K562 (cell line): ENCODE measurements around the gene DNAJC6. TPM values are rescaled to one million over a fixed set of nuclear protein-coding genes. Genes with fewer than 3 reads are reported as not detected.

ENCODE experiments used
- ATAC-seq: fragments of 200-7000 bp; cut with Tn5 transposase; 3 replicates; pipeline ENCODE4 v1.9.1; 2020; ENCODE audit warnings: moderate library complexity
- BruUV-seq: library from RNA; stranded (reverse); fragments of 400-500 nt; replicated peaks from 2 replicates; lab custom pipeline; 2021; lab: Mats Ljungman, UMichigan
- CTCF ChIA-PET: fragments of 300-600 bp; formaldehyde crosslinking; extraction: SDS; loops from one replicate; lab custom pipeline; 2021; ENCODE audit warnings: low intra/inter-chr PET ratio; lab: Yijun Ruan, JAX
- POLR2A ChIA-PET: fragments of 300-600, 350-650 bp; sonication (Branson Sonifier 250); formaldehyde crosslinking; extraction: SDS; loops from one replicate; lab custom pipeline; 2021; ENCODE audit warnings: antibody characterized with exemption, inconsistent platforms; lab: Yijun Ruan, JAX
- DNase-seq, 4 experiments: peaks; one replicate each; pipeline versions ENCODE4 v3.0.0 to v3.0.0-alpha.2; 2011 to 2018; ENCODE audit warnings: low spot score in 3 of 4, mixed read lengths in 3 of 4; ENCODE audit errors: extremely low read depth in 1 of 4
- FAIRE-seq: peaks from 2 replicates; lab custom pipeline; 2011; peaks lifted over from hg19 to GRCh38; lab: Jason Lieb, UNC
- H2AFZ ChIP-seq: 2 replicates; pipeline ENCODE4 v1.6.0; 2011; ENCODE audit warnings: low read depth, low read length, control low read depth, inconsistent platforms
- H3K27ac ChIP-seq: fragments of 200-600 bp; 3 replicates; pipeline ENCODE4 v1.8.0; 2011; ENCODE audit warnings: low read depth, mild to moderate bottlenecking, control low read depth, inconsistent platforms, low read length, moderate library complexity, mixed read lengths; ENCODE audit errors: extremely low read depth
- H3K27me3 ChIP-seq, 2 experiments: fragments of 300-600 bp in 1 of 2; 2 replicates in 1 of 2; 3 replicates in 1 of 2; pipeline versions ENCODE4 v1.6.0 to v1.8.0; 2011; ENCODE audit warnings: inconsistent platforms in 2 of 2, low read length in 2 of 2, mild to moderate bottlenecking in 1 of 2, mixed read lengths in 1 of 2, moderate library complexity in 1 of 2; ENCODE audit not compliant: control insufficient read depth in 2 of 2, insufficient read depth in 2 of 2
- H3K36me3 ChIP-seq: fragments of 300-600 bp; 3 replicates; pipeline ENCODE4 v1.8.0; 2011; ENCODE audit warnings: mild to moderate bottlenecking, low read length, inconsistent platforms; ENCODE audit not compliant: control insufficient read depth, insufficient read depth
- H3K4me1 ChIP-seq, 2 experiments: fragments of 200-600 bp in 1 of 2; replicated peaks in 1 of 2; 2 replicates in 1 of 2; 3 replicates in 1 of 2; pipeline versions ENCODE4 v1.5.1 to v1.8.0; 2011; ENCODE audit warnings: inconsistent platforms in 2 of 2, low read length in 2 of 2, mild to moderate bottlenecking in 1 of 2, mixed read lengths in 1 of 2, moderate library complexity in 1 of 2; ENCODE audit not compliant: control insufficient read depth in 2 of 2, insufficient read depth in 2 of 2
- H3K4me2 ChIP-seq: 2 replicates; pipeline ENCODE4 v1.6.1; 2011; ENCODE audit warnings: low read length, control low read depth, inconsistent platforms, mixed read lengths; ENCODE audit not compliant: insufficient read depth
- H3K4me3 ChIP-seq: fragments of 200-600 bp; sonication (generic), shearing (Covaris generic); 2 replicates; pipeline ENCODE4 v1.5.1; 2016; ENCODE audit warnings: control low read depth, inconsistent platforms
- H3K79me2 ChIP-seq: fragments of 200-600 bp; 3 replicates; pipeline ENCODE4 v1.8.0; 2011; ENCODE audit warnings: low read length, inconsistent platforms; ENCODE audit not compliant: control insufficient read depth, insufficient read depth
- H3K9ac ChIP-seq, 2 experiments: 2 replicates each; pipeline versions ENCODE4 v1.6.0 to v1.6.1; 2011; ENCODE audit warnings: low read depth in 2 of 2, low read length in 2 of 2, control low read depth in 1 of 2, inconsistent platforms in 1 of 2, mild to moderate bottlenecking in 1 of 2, mixed read lengths in 1 of 2; ENCODE audit not compliant: insufficient read depth in 1 of 2
- H3K9me1 ChIP-seq: one replicate; pipeline ENCODE4 v1.6.0; 2011; ENCODE audit warnings: inconsistent platforms, mild to moderate bottlenecking, low read length, moderate library complexity; ENCODE audit not compliant: control insufficient read depth, insufficient read depth
- H3K9me3 ChIP-seq: replicated peaks from 2 replicates; pipeline ENCODE4 v1.5.1; 2011; ENCODE audit warnings: low read depth, low read length, inconsistent platforms; ENCODE audit not compliant: control insufficient read depth, insufficient read depth
- H4K20me1 ChIP-seq: replicated peaks from 2 replicates; pipeline ENCODE4 v1.6.1; 2011; ENCODE audit warnings: low read length, inconsistent platforms, mixed read lengths; ENCODE audit not compliant: control insufficient read depth, insufficient read depth
- ARID1B ChIP-seq: fragments of 450-650 bp; IDR thresholded peaks from 2 replicates; pipeline ENCODE4 v1.6.1; 2016; ENCODE audit warnings: antibody characterized with exemption, mild to moderate bottlenecking, inconsistent platforms
- BMI1 ChIP-seq: fragments of 150-350 bp; IDR thresholded peaks from 2 replicates; pipeline ENCODE4 v1.6.1; 2014; ENCODE audit warnings: low read length
- CTBP1 ChIP-seq: fragments of 450-650 bp; IDR thresholded peaks from 2 replicates; pipeline ENCODE4 v1.6.1; 2016; ENCODE audit warnings: borderline replicate concordance
- DPF2 ChIP-seq: fragments of 450-650 bp; IDR thresholded peaks from 2 replicates; pipeline ENCODE4 v1.6.1; 2016
- EHMT2 ChIP-seq: fragments of 450-650 bp; IDR thresholded peaks from 2 replicates; pipeline ENCODE4 v1.6.1; 2018; ENCODE audit warnings: antibody characterized with exemption
- FOXJ2 ChIP-seq: fragments of 200-800 bp; sonication (Bioruptor generic); IDR thresholded peaks from 2 replicates; pipeline ENCODE4 v1.6.1; 2016; ENCODE audit warnings: missing genetic modification characterization, missing compliant biosample characterization
- HDAC1 ChIP-seq, 2 experiments: fragments of 450-650 bp; IDR thresholded peaks; 2 replicates each; pipeline ENCODE4 v1.6.1; 2016 to 2017; ENCODE audit warnings: inconsistent platforms in 1 of 2, mild to moderate bottlenecking in 1 of 2, moderate library complexity in 1 of 2
- KDM1A ChIP-seq, 2 experiments: fragments of 450-650 bp; IDR thresholded peaks; 2 replicates each; pipeline ENCODE4 v1.6.1; 2016; ENCODE audit warnings: mild to moderate bottlenecking in 2 of 2
- L3MBTL2 ChIP-seq: fragments of 450-650 bp; IDR thresholded peaks from 2 replicates; pipeline ENCODE4 v1.6.1; 2016; ENCODE audit warnings: mild to moderate bottlenecking, moderate library complexity
- LARP7 ChIP-seq: fragments of 450-650 bp; IDR thresholded peaks from 2 replicates; pipeline ENCODE4 v1.6.1; 2016
- MBD2 ChIP-seq: sonication (generic); IDR thresholded peaks from 2 replicates; pipeline ENCODE4 v1.6.1; 2016; ENCODE audit warnings: low read depth, borderline replicate concordance
- MECOM ChIP-seq: fragments of 250-450 bp; sonication (Bioruptor Pico); IDR thresholded peaks from 2 replicates; pipeline ENCODE4 v1.8.0; 2022; ENCODE audit warnings: inconsistent platforms
- MEIS2 ChIP-seq: fragments of 450-650 bp; IDR thresholded peaks from 2 replicates; pipeline ENCODE4 v1.6.1; 2014; ENCODE audit warnings: mild to moderate bottlenecking; ENCODE audit not compliant: partially characterized antibody
- MLLT1 ChIP-seq, 2 experiments: fragments of 450-650 bp; IDR thresholded peaks; 2 replicates each; pipeline ENCODE4 v1.6.1; 2016
- PBX2 ChIP-seq, 2 experiments: IDR thresholded peaks in 1 of 2; conservative IDR thresholded peaks in 1 of 2; 2 replicates each; pipeline ENCODE4 v1.6.1; 2016; ENCODE audit warnings: low read depth in 2 of 2, mild to moderate bottlenecking in 1 of 2, missing compliant biosample characterization in 1 of 2, missing genetic modification characterization in 1 of 2, moderate library complexity in 1 of 2
- RCOR1 ChIP-seq, 2 experiments: IDR thresholded peaks; 2 replicates each; pipeline ENCODE4 v1.6.1; 2012; ENCODE audit warnings: low read depth in 2 of 2, low read length in 2 of 2, borderline replicate concordance in 1 of 2, improper control_type of control experiment in 1 of 2
- YY1 ChIP-seq, 3 experiments: IDR thresholded peaks; 2 replicates each; pipeline ENCODE4 v1.6.1; 2011; ENCODE audit warnings: low read length in 2 of 3, mild to moderate bottlenecking in 2 of 3, moderate library complexity in 2 of 3, borderline replicate concordance in 1 of 3, control low read depth in 1 of 3, low read depth in 1 of 3; ENCODE audit not compliant: insufficient read depth in 3 of 3, insufficient replicate concordance in 2 of 3, control insufficient read depth in 1 of 3, insufficient read length in 1 of 3; ENCODE audit errors: extremely low read depth in 1 of 3
- ZEB2 ChIP-seq: fragments of 450-650 bp; IDR thresholded peaks from 2 replicates; pipeline ENCODE4 v1.6.1; 2016
- ZNF146 ChIP-seq: IDR thresholded peaks from one replicate; pipeline ENCODE4 v1.6.1; 2018; ENCODE audit warnings: missing compliant biosample characterization; ENCODE audit not compliant: unreplicated experiment
- ZNF586 ChIP-seq: fragments of 450-650 bp; formaldehyde crosslinking; conservative IDR thresholded peaks from 2 replicates; pipeline ENCODE4 v1.4.0; 2020; ENCODE audit warnings: mild to moderate bottlenecking, moderate library complexity
- WGBS: fragments of 100-300 bp; shearing (Covaris generic); methylation state at CpG from one replicate; pipeline ENCODE4 v1.1.6; 2016; ENCODE audit warnings: low coverage, mixed read lengths; ENCODE audit not compliant: insufficient coverage; ENCODE audit errors: missing lambda C conversion rate; 5-methylcytosine and 5-hydroxymethylcytosine counted together
- in situ Hi-C: fragments of 300-500 bp; cut with MboI; formaldehyde crosslinking; loops from 4 replicates; pipeline ENCODE4 v1.15.0; 2018; ENCODE audit warnings: inconsistent platforms, mixed read lengths
- intact Hi-C: fragments of 100-400 bp; cut with micrococcal nuclease; formaldehyde crosslinking; loops from 2 replicates; pipeline ENCODE4 v1.14.2; 2022
- polyA plus RNA-seq, 8 experiments: library from polyadenylated mRNA; depleted of rRNA in 4 of 8; stranded (reverse) in 5 of 8; unstranded in 3 of 8; fragments of >200 nt; fragmentation: Nextera tagmentation in 2 of 8; fragmentation: Illumina TruSeq in 1 of 8; extraction: Ambion mirVana in 2 of 8; extraction: Trizol in 1 of 8; gene quantifications; 2 replicates each; pipeline versions ENCODE4 v1.2.1 to v1.2.3, GENCODE V29; 2011 to 2014; ENCODE audit warnings: inconsistent platforms in 1 of 8, missing spikeins in 1 of 8
- total RNA-seq, 7 experiments: library from RNA; depleted of rRNA in 6 of 7; stranded (reverse); fragments of >200 nt in 6 of 7; fragmentation: Illumina TruSeq in 2 of 7; extraction: Trizol in 2 of 7; gene quantifications; 2 replicates each; pipeline versions ENCODE4 v1.2.1 to v1.2.3, GENCODE V29; 2011 to 2021; ENCODE audit warnings: low replicate concordance in 1 of 7

DNAJC6 gene
- total and polyA plus RNA-seq, 9 of the 15 experiments (the other 6 are each of a cell fraction or from before 2014, with no cell fraction given): 6.7 to 78.7 (median 28.0) TPM

GRCh38 chr1:65267683-65268082 lies 41.7 kb upstream of the DNAJC6 start:
- peak; percentile 47 to 60 (median 50) for DNase-seq
- H3K9ac ChIP-seq: no peak overlapping the region
- peak; percentile 71 for ATAC-seq
- in situ Hi-C loops: no loop called here
- no peaks in the 10 kb centered on the region for H3K27me3 ChIP-seq
- no peaks in the 10 kb centered on the region for H3K9me1 ChIP-seq
- no peak for FAIRE-seq
- no peak overlapping the region; the same call in 2 of the 3 replicates for H3K27ac ChIP-seq
- no peak overlapping the region for H3K4me2 ChIP-seq
- POLR2A ChIA-PET: interaction anchor here (0.6 to 2.9 kb wide), 7 partner anchors 10 to 146 kb away, joined by 3 to 8 read pairs (median 5); no protein-coding TSS in a partner anchor
- H3K79me2 ChIP-seq: peaks cover 98% of the 10 kb centered on the region
- H3K4me3 ChIP-seq: no peak overlapping the region
- no peak overlapping the region for H2AFZ ChIP-seq
- peaks cover 37% of the 10 kb centered on the region for H3K36me3 ChIP-seq
- peaks cover 9 to 11% of the 10 kb centered on the region in 2 experiments; a peak in 4 of 5 replicates for H3K4me1 ChIP-seq
- intact Hi-C loops: no loop called here
- 0% methylated on average over 1 of the region's 1 CpG for WGBS
- no peaks in the 10 kb centered on the region for H3K9me3 ChIP-seq
- 0 out of 2 replicates have a peak, but pooled peaks cover 4% of the 10 kb centered on the region for H4K20me1 ChIP-seq
- CTCF ChIA-PET: no interaction called here
- no TSS peak for BruUV-seq
- TF ChIP-seq L3MBTL2 (0 out of 2 replicates have a peak, but pooled peaks have one; percentile 13), ZEB2 (0 out of 2 replicates have a peak, but pooled peaks have one; percentile 60), LARP7 (0 out of 2 replicates have a peak, but pooled peaks have one; percentile 53), EHMT2 (0 out of 2 replicates have a peak, but pooled peaks have one; percentile 16), ZNF586 (CRISPR knock-in tag) (no peak), FOXJ2 (tag) (peak; percentile 90; the same call in 1 of the 2 replicates), HDAC1 (IDR thresholded peaks at IDR 0.05) (peak in 1 of 2 experiments; percentile 21; a peak in 1 of 4 replicates), MBD2 (no peak), RCOR1 (IDR thresholded peaks at IDR 0.05; ENCODE audit: borderline replicate concordance in 1 of 2, low read depth in 2 of 2, low read length in 2 of 2) (peak in 1 of 2 experiments; percentile 41; a peak in 2 of 4 replicates), BMI1 (peak; percentile 52; the same call in 1 of the 2 replicates), ARID1B (peak; percentile 50; the same call in 1 of the 2 replicates), DPF2 (peak; percentile 38; the same call in 1 of the 2 replicates), KDM1A (IDR thresholded peaks at IDR 0.05) (peak in 1 of 2 experiments; percentile 38; a peak in 1 of 4 replicates), YY1 (IDR thresholded peaks at IDR 0.05; ENCODE audit: borderline replicate concordance in 1 of 3, control insufficient read depth in 1 of 3, extremely low read depth in 1 of 3, insufficient read depth in 3 of 3, insufficient read length in 1 of 3, insufficient replicate concordance in 2 of 3, low read depth in 1 of 3, low read length in 2 of 3) (peak in 1 of 3 experiments; percentile 16), ZNF146 (CRISPR knock-in tag) (no peak), CTBP1 (peak; percentile 71), MEIS2 (peak; percentile 89), MECOM (CRISPR knock-in tag) (peak; percentile 100), MLLT1 (IDR thresholded peaks at IDR 0.05) (peak in 1 of 2 experiments; percentile 55; a peak in 1 of 4 replicates), PBX2 (CRISPR knock-in tag; IDR thresholded peaks at IDR 0.05; ENCODE audit: low read depth) (no peak), PBX2 (tag; conservative IDR thresholded peaks at IDR 0.05; ENCODE audit: low read depth) (peak; percentile 91)
